Measurements from ENCODE around the gene RGS3.

DNA sequence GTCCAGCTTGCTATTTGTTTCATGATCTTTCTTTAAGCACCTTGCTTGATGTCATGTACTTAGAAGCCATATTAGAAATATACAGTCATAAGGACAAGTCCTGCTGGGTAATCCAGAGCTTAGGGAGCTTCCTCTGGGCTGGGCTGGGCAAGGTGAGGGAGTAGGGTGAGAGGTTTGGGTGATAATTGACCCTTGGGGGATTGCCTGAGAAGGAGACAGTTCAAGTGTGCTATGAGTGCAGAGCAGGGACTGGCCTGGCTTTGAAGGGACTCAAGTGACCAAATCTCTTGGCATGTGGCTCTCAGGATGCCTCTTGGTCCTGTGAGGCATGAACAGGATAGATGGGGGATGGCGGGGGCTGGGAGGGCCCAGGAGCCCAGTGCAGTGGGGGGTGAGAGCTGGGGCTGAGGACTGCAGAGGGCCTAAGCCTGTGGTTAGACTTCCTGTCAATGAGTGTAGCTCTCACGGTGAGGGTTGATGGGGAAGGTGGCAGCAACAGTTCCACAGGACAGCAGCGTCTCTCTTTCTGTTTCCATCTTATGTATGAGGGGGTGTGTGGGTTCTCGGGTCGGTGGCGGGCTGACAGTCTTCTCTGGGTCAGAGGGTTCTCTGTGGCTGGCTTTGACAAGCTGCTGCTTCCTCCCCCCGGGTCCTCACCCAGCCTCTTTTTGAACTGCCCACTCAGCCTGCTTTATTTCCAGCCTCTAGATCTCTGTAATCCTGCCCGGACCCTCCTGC is 53.5 kb downstream of the RGS3 start:
- TF ChIP-seq CREB1 (IDR thresholded peaks at IDR 0.05; ENCODE audit: low read depth) (no peak), TEAD4 (IDR thresholded peaks at IDR 0.05) (no peak), TAF1 (IDR thresholded peaks at IDR 0.05; ENCODE audit: low read depth) (no peak), EP300 (IDR thresholded peaks at IDR 0.05; ENCODE audit: borderline replicate concordance) (no peak), YY1 (IDR thresholded peaks at IDR 0.05; ENCODE audit: low read depth) (no peak), CEBPB (IDR thresholded peaks at IDR 0.05) (no peak), TCF12 (IDR thresholded peaks at IDR 0.05; ENCODE audit: low read depth) (no peak)
- TF ChIP-seq, protein P1, sequence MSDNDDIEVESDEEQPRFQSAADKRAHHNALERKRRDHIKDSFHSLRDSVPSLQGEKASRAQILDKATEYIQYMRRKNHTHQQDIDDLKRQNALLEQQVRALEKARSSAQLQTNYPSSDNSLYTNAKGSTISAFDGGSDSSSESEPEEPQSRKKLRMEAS (IDR thresholded peaks at IDR 0.05), result no peak

Data from Ishikawa (cell line).